ENCODE measurements around the gene ENTPD8.

ENTPD8 gene

DNA sequence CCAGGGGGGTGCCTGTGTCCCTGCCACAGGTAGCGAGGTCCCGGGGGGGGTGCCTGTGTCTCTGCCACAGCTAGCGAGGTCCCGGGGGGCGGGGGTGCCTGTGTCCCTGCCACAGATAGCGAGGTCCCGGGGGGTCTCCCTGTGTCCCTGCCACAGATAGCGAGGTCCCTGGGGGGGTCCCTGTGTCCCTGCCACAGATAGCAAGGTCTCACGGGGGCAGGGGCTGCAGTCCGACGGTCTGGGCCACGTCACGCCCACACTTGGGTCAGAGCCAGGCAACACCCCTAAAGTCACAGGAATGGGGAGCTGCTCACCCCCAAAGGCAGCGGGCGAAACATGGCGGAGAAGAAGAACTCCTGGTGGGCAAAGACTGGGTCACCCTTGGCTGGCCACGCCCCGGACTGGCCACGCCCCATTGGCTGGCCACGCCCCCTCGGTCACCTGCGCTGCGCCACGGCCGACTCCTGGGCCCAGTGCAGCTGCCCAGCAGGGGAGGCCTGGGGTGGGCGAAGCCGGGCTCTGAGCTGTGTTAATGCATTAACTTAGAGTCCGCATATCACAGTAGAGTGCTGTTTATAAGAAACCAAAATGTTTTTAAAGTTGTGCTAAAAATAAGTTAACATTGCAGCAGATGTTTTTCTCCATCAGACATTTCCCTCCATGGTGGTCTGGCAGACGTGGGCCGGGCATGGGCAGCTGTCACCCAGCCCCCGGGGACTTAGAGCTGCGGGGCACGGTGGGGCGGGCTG, 11.0 kb downstream of the ENTPD8 start:
- no peak for DNase-seq

DNA sequence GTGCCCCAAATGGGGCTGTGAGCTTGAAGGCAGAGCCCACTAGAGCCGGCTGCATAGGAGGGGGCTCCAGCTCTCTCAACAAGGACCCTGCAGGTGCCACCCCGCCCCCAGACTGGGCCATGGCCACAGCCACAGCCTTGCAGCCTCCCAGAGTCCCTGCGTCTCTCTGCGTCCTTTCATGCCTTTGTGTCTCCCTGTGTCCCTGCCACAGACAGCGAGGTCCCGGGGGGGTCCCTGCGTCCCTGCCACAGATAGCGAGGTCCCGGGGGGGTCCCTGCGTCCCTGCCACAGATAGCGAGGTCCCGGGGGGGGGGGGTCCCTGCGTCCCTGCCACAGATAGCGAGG, 11.6 kb downstream of the ENTPD8 start:
- no peak for DNase-seq

DNA sequence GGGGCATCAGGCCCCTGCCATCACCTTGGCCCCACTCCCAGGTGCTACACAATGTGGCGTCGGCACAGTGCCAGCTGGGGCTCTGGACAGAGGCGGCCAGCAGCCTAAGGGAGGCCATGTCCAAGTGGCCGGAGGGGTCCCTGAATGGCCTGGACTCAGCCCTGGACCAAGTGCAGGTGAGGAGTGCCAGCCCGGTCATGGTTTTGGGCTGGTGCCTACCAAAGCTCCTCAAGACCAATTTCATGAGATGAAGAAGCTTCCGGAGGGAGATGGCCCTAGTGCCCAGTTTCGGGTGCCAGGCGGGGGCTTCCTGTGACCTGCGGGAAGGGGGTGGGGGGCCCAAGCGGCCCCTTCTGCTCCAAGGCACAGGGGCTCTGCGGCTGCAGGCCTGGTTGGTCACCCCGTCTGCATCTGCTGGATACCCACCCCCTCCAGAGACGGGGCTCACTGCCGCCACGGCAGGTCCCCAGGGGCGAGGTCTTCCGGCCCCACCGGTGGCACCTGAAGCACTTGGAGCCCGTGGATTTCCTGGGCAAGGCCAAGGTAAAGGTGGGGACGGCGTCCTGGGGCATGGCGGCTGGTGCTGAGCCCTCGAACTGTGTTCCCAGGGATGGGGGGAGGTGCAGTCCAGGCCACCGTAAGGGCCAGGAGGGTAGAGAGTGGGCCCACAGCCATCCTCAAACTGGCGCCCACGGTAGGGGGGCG, 12.2 kb downstream of the ENTPD8 start:
- no peak for DNase-seq

DNA sequence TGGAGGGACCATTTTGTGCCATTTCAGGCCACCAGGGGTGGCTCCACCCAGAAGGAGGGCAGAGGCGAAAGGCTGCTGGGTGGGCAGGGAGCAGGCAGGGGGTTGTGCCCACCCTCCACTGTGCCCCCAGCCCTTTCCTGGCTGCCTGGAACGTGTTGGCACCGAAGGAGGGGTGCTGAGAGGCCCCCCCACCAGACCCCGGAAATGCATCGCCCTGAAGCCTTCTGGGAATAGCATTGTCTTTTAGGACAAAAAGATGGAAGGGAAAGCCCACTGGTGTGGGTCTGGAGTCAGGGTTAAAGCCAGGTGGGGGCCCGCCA, 12.9 kb downstream of the ENTPD8 start:
- DNase-seq: no peak

DNA sequence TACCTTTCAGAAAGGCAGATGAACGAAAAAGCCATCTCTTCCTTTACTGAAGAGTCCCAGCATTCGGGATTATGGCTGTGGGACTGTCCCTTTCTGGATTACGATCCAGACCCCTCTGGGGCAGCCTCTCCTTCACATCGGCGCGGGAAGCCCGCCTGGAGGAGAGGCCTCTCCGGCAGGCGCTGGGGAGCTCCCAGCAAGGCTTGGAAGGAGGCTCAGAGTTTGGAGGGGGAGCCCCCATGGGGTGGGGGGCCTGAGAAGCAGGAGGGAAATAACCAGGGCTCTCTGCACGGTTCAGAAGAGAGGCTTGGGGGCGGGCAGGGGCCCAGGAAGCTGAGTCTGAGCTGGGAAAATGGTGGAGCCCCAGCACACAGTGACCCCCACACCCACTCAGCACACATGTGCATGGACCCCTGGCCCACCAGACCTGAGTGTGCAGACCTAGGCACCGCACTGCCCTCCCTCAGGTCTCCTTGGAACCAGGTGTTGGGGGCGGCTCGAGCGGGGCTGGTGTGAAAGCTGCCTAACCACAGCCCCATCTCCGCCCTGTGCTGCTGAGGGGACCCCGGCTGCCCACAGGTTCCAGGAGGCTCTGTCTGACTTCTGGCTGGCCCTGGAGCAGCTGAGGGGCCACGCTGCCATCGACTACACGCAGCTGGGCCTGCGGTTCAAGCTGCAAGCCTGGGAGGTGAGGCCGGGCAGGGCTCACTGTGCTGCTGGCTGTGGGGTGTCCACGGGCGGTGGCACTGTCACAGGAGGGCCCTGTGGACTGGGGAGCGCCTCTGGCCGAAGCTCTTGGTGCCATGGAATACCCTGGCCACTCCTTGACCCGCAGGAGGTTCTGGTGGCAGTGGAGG, 13.5 kb downstream of the ENTPD8 start:
- no peak for DNase-seq

DNA sequence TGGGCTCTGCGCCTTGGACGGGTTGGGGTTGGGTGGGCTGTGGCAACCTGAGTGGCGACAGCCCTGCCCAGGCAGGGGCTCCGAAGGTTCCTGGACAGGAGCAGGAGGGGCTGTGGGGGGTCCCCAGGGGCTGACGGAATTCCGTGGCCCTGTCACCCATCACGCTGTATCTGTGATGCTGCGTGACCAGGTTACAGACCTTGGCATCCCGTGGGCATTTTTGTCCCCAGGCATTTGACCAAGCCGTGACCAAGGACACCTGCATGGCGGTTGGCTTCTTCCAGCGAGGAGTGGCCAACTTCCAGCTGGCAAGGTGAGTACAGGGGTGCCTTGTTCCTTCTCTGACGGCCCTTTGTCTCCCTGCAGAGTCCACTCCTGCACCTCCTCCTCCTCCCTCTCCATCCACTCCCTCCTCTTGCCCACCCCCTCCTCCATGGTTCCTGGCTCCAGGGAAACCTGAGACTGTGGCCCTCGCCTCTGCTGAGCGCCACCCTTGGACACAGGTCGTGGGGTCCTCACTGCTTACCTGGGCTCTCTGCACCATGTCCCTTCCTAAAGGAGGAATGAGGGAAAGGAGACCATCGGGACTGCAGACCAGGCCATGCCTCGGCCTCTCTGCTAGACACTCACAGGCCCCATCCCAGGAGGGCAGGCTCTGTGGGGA, 15.0 kb downstream of the ENTPD8 start:
- DNase-seq: no peak

DNA sequence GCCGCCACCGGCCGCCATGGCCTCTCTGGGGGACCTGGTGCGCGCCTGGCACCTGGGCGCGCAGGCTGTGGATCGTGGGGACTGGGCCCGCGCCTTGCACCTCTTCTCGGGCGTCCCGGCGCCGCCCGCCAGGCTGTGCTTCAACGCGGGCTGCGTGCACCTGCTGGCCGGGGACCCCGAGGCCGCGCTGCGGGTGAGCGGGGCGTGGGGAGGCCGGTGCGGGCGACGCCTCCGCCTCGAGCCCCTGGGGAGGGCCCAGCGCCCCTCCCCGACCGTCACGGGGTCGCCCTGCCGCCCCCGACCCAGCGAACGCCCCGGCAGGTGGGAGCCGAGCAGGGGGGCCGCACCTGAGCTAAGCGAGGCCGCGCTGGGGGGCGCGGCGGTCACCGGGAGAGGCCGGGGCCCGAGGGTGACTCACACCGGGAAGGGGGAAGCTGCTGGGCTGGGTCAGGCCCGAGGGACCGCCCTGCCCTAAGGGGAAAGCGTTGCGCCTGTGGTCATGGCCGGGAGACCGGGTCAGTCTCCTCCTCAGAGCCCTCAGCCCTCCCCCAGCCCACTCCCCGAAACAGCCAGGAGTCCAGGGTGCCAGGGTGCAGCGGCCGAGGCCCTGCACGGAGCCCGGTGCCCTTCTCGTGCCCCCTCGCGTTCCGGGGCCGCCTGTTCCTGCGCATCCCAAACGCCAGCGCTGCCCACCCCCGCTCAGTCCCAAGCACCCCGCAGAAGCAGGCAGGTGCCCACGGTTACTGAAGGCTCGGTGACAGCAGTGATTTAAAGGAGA, 17.5 kb downstream of the ENTPD8 start:
- DNase-seq: no peak

DNA sequence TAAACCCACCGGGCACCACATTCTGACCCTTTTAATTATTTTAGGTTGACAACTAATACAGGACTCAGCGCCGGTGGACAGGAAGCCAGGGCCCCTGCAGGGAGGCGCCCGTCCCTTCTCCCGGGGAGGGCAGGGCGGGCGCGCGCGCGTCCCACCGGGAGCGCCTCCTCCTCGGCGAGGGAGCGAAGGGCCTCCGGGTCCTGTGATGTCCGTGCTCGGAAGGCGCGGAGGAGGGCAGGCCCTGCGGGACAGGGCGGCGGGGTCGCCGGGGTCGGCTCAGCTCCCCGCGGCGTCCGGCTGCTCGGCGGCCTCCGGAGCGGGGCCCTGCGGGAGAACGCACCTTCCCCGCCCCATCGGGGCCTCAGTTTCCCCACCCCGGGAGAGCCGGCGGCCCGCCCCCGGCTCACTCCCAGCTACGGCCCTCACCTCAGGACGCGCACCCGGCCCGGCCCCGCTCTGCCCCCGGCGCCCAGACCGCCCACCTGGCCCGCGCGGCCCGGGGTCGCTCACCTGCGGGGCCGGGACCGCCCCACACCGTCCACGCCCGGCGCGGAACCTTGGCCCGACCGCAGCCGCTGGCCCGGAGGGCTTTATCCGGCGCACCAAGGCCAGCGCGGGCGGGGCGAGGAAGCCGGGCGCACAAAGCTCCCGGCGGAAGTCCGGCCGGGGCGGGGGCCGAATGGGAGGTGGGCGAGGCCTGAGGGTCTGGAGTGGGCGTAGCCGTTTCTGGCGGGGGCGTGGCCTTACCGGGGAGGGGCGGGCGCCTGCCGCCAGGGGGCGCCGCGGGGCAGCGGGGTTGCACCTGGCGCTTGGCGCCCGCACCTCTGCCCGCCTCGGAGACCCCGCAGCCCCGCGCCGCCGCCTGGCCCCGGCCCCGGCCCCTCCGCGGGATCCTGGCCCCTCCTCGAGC, 18.3 kb downstream of the ENTPD8 start, which contains the start of the genes EXD3 and NOXA1:
EXD3 (minus strand) TSS at position 559 of the 910 bp plus-strand sequence. CDS start 27,805 bp downstream, outside the sequence.
NOXA1 (plus strand) TSS at position 790 of the 910 bp plus-strand sequence. CDS start 137 bp downstream, outside the sequence.
- peak; percentile 96 to 97 for DNase-seq

DNA sequence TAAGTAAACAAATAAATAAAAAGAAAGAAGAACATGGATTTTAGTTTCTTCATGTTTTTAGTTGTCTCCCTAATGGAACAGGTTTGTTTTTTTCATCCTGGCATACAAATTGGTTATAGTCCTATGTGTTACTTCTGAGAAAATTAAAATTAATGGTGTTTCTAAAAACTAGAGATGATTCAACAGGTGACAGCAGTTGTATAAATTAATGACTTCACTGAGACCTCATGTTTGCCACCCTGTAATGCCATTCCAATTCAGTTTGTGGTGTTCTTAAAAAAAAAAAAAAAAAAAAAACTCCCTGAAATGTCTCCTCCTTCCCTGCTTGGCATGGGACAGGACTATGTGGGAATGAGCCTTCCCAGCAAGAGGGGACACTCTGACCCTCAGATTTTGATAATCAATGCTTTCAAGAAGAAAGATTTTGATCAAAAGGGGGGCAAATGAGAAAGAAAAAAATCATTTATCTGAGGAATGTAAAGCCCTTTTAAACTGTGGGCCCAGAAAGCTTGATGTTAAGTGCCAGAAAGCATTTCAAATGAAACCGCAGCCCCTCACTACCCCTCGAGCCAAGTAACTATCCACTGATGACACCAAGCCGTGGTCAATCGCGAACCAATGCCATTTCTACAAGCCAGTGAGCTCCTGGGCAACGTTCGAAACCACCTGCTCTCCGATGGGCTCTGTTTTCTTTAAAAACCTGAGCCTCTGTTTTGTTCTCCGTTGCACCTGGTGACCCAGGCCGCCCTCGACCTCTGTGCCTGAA, 19.1 kb downstream of the ENTPD8 start:
- DNase-seq: no peak

DNA sequence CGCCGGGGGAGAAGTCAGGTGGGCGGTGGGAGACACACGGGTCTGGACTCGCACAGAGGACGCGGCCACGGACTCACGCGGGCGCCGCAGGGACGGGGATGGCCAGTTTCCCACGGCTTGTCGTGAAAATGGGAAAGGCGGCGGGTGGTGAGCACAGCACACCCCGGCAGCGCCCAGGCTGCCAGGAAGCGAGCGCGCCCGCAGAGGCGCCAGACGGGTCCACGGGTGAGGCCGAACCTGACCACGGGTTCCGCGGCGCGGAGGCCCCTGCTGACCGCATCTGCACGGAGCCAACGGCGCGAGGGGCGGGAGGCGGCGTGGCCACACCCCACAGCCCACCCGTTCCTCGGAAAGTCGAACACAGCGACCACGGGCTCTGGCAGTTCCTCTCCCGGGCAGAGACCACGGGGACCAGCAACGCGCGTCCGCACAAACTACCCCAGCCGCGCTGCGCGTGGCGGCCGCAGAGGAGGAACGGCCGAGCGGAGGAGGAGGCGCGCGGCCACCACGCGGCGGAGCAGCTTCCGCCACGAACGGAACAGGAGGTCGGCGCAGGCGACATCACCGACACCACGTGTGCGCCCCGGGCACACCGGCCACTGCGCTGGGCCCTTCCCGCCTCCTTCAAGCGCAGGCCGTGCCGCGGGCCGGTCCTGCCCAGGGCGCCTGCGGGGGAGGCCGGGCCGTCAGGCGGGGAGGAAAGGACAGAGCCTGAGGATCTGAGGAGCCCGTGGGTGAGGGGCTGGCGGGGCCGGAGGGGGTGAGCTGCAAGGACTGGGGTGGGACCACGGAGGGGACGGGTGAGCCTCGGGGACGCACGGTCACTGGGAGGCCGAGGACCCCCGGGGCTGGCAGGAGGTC, 23.8 kb downstream of the ENTPD8 start:
- no peak for DNase-seq

DNA sequence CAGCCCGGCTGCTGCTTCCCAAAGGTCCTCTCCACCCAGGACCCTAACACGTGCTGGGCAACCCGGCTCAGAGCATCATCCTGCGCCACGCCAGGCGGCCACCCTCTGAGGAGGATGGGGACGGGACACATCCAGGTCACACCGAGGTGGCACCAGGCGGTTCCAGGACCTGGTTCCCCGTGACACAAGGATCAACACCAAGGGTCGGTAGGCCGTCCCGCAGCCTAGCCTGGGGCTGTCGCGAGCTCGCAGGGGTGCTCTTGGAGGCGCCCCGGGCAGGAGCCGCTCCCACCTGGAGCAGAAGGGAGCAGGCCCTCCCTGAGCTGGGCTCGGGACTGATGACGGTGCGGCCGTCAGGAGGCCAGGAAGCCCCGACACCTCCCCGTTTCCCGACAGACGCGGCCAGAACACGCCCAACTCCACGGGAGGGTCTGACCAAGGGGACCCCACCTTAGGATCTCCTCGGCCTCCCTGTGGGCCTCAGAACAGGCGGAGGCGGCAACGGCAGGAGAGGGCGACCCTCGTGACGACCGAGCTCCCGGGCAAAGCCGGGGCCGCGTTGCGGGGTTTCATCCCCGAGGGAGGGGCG, 24.5 kb downstream of the ENTPD8 start:
- DNase-seq: no peak

DNA sequence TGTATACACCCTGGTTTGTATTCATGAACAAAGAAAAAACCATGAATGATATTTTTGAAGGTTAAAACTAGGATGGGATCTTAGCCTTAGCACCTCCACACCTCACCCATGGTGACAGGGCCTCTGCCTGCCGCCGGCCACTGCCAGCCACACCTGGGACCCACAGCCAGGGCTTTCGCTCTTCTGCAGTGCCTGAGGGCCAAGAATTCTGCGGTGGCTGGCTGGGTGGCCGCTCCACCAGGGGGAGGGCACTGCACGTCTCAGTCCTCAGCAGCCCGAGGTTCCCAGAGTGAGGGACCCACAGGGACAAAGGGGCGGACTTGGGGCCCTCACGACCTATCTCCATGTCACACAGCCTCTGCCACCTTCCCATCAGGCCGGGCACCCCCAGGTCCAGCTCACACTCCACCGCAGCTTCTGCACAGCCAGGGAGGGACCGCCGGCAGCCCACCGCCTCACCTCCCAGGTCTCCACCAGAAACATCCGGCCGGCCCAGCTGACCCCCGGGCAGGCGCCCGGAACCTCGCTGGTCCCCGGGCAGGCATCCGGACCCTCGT, 25.1 kb downstream of the ENTPD8 start:
- DNase-seq: no peak

DNA sequence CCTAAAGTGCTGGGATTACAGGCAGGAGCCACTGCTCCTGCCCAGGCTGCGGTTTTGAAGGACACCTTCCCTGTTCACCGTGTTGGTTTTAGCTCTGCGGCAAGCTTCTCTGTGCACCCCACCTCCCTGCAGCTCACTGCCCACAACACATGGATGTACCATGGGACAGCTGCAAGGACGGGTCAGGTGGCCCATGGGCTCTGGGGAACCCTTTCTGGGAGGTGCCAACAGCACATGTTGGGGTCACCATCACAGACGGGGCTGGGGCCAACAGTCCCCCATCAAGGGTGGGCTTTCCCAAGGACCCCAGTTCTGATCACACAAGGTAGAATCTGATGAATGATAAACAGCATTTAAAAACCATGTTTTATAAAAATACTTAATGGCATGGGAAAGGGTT, 25.7 kb downstream of the ENTPD8 start:
- DNase-seq: no peak

DNA sequence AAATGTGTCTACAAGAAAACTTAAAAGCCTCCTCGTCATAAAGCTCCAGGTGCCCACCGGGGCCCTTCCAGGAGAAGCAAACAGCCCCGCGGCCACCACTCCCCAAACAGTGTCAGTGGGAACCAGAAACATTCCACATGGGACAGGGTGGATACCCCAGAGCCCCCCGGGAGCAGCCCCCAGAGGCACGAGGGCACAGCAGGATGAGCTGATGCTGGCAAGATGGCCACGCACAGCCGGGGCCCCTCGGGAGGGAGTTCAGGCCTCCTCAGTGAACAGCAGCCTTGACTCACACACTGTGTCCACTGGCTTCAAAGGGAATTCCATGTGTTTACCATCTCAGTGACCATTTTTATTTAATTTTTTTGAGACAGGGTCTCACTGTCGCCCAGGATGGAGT, 28.7 kb downstream of the ENTPD8 start:
- DNase-seq: no peak

DNA sequence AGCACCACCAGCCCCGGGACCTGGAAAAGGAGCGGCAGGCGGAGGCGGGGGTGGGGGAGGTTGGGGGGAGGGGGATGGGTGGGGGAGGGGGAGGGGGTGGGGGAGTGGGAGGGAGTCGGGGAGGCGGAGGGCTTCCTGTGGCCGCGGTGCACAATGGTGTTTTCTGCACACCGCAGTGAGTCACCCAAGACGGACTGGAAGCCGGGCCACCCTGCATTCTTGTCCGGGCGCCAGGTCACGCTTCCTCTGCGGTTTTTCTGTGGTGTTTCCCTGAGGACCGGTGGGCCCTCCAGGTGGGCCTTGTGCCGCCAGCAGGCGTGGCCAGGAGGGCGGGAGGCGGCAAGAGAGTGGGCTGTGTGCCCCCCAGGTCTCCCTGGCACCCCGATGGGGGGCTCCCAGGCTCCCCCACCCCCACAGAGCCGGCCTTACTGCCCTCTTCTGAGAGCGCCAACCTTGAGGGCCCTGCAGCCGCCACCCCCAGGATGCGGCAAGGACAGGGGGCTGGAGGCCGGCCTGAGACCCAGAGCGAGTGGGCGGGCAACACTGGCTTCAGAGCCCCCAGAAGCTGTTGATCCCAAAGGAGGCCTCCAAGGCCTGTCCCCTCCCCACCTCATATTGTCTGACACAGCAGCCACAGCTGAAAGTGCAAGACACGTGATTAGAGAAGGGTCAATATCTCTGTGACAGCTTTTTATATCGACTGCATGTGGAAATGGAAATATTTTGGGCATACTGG, 29.3 kb downstream of the ENTPD8 start:
- DNase-seq: peak; percentile 34 to 59

DNA sequence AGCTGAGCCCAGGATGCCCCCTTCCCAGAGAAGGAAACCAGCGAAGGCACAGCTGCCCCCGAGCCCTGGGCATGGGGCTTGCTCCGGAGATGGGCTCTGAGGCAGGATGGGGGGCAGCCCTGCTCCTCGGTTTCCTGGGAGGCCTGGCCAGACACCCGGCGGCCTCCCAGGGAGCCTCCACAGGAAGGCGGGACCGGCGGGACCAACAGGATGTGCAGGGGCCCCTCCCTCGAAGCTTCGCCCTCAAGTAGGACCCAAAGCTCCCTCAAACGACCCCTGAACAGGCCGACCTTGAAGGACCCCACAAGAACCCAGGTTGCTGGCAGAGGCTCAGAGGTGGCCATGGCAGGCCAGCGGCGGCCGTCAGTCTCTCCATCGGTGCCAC, 29.9 kb downstream of the ENTPD8 start:
- DNase-seq: no peak

DNA sequence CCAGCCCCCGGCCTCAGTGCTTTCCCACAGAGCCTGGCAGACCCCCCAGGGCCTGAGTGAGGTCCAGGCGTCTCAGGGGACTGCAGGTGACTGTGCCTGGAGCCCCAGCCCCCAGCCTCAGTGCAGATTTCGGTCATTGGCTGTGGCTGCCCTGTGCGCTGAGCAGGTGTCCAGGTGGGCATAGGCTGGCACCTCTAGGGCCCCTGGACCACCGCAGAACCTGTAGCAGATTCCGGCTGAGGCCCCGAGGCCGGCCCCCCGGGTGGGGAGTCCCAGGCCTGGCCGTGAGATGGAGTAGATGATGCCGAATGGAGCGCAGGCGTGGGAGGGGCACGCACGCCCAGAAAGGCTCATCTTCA, 30.3 kb downstream of the ENTPD8 start:
- no peak for DNase-seq

Data from stimulated activated CD4-positive, alpha-beta T cell treated with anti-CD3 and anti-CD28 coated beads, Interleukin-2, amount 100 ng/mL, for 24 hours (primary cell).